GM18498 (cell line): ENCODE results near the gene OTUD3.
"Not testable (repeated sequence)": the region's sequence is repeated elsewhere in the genome, so short reads cannot be mapped to it uniquely, and the experiment has no call there.

Source experiments
- ATAC-seq: cut with Tn5 transposase; IDR thresholded peaks from one replicate; pipeline ENCODE4 v1.9.1; 2021; ENCODE audit warnings: mild to moderate bottlenecking, moderate library complexity; ENCODE audit not compliant: unreplicated experiment

The OTUD3 gene

GRCh38 chr1:19868575-19868974 lies 13.6 kb upstream of the OTUD3 start:
- ATAC-seq, result not testable (repeated sequence)

GRCh38 chr1:19869453-19869852 lies 12.7 kb upstream of the OTUD3 start:
- not testable (repeated sequence) for ATAC-seq

GRCh38 chr1:19869929-19870328 lies 12.3 kb upstream of the OTUD3 start:
- no peak for ATAC-seq

DNA sequence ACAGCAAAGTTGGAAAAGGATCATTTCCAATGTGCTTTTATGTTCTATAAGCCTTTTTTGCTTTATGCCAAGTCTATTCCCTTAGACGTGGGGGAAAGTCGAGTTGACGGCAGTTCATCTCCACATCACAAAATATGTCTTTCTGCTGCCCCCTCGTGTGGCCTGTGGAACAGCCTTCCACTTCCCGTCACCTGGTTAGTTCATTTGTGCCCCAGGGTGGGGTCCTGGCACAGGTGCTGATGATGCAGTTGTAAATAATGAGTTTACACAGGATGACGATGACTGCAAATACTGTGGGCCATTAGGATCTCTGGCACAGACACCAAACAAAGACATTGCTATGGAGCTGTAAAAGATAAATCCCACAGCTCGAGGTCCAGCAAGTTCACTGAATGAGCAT lies 10.0 kb upstream of the OTUD3 start:
- no peak for ATAC-seq

DNA sequence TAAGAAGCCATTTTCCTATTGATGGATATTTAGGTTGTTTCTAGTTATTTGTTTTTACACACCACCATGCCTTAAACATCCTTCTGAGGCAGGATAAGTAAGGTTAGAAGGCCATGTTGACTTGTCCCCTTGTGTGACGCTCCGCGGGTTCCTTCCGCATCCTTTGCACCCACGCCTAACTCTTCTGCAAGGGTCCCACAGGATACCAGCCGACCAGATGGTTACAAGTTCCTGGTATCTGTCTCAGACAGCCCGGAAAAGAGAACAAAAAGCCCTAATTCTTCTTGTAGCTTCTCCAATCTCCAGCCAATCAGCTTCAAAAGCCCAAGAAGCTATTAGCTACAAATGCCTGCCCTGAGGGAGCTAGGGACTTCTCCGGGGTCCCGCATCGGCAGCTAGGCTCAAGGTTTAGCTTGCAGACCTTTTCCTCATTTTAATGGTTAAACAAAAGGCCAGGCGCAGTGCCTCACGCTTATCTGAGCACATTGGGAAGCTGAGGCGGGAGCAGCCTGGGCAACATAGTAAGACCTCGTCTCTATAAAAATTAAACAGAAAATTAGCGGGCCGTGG lies 4.9 kb upstream of the OTUD3 start:
- no peak for ATAC-seq

- ATAC-seq, result no peak
Measured at GRCh38 chr1:19877821-19878636, 4.2 kb upstream of the OTUD3 start.

DNA sequence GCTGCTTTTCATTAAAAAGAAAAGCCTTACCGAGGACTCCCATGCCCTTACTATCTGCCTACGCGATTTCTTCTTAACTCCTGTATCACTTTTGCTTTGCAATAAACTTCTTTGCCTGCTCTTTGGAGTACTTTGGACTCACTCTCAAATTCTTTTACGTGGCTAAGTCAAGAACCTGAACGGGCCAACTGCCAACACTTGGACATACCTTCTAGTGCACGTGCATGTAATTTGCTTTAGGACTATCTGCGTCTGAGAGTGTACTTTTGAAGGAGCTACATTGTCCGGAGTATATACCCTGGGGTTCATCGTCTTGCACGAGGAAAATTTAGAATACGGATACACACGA lies 3.6 kb upstream of the OTUD3 start:
- no peak for ATAC-seq

- no peak for ATAC-seq
Measured at GRCh38 chr1:19879227-19879626, 3.0 kb upstream of the OTUD3 start.

DNA sequence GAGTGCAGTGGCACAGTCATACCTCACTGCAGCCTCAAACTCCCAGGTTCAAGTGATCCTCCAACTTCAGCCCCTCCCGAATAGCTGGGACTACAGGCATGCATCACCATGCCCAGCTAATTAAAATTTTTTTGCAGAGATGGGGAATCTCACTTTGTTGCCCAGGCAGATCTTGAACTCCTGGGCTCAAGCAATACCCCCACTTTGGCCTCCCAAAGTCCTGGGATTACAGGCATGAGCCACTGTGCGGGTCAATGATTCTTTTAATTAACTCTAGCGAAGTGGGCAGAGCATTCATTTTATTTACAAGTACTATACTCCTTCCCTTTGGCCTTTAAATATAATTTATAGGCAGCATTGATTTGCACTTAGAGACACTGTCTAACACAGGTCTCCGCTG lies 2.5 kb upstream of the OTUD3 start:
- ATAC-seq, result no peak

GRCh38 chr1:19880841-19881240 lies 1.4 kb upstream of the OTUD3 start:
- not testable (repeated sequence) for ATAC-seq

DNA sequence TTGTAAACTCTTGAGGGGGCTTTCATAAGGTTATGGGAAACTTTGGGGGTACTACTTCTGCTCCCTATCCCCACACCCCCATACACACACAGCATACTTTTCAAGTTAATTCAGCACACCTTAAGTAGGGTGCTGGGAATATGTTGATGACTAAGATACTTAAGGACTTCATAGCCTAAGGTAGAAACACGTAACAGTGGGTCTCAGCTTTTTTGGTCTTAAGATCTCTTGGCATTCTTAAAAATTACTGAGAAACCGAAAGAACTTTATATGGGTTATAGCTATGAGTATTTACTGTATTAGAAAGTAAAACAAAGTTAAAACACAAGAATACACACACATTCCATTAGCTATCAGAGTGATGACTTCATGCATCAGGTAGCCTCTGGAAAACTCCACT lies 2.1 kb downstream of the OTUD3 start:
- ATAC-seq, result no peak

DNA sequence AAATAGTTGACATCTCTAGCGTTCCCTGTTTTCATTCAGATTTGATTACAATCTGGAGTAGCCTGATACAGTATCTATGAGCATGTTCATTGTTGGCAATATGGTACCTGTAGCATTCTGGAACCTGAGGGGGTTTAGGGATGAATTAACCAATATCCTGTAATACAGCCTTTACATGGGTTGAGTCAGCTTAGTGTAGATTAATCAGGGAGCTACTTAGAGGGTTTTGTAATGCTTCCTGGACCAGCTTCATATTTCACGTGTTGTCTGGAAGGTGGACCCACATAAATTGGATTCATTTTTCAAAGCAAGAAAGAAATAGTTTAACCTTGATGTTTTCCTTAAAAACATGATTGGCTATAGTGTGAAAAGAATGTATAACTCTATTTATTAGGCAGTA lies 3.6 kb downstream of the OTUD3 start:
- ATAC-seq, result no peak

DNA sequence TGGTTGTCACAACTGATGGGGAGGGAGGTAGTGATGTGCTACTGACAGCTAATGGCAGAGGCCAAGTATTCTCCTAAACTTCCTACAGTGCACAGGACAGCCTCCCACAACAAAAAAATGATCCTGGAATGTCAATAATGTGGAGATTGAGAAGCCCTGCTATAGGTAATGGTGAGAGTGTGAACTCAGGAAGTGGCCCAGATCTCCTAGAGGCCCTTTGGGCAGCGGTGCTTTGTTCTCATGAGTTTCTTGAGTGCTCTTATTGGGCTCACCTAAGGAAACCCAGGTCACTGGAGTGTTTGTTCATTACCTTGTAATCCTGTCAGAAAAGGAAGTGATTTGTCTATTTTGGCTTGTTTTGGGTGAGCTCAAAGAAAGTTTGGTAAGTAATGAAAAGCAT lies 5.9 kb downstream of the OTUD3 start:
- no peak for ATAC-seq

GRCh38 chr1:19889656-19890055 lies 7.5 kb downstream of the OTUD3 start:
- no peak for ATAC-seq

- no peak for ATAC-seq
Measured at GRCh38 chr1:19892129-19892528, 9.9 kb downstream of the OTUD3 start.

- ATAC-seq, result no peak
Measured at GRCh38 chr1:19892628-19893168, 10.5 kb downstream of the OTUD3 start.

DNA sequence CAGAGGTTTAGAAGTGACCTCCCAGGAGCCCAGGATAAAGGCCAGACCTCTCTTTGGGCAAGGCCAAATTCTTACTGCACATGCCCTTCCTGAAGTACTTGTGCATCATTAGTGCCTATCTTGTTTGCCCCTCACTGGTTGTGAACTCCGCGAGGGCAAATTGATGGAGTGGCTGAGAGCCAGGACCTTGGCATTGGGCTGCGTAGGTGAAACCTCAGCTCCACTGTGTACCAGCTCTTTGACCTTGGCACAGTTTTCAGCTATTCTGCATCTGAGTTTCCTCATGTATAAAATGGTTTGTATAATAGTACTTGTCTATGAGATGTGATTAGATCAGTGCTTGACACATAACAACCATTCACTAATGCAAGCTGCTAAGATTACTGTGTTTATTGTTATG lies 11.5 kb downstream of the OTUD3 start:
- no peak for ATAC-seq

GRCh38 chr1:19894218-19894617 lies 12.0 kb downstream of the OTUD3 start:
- ATAC-seq, result no peak

DNA sequence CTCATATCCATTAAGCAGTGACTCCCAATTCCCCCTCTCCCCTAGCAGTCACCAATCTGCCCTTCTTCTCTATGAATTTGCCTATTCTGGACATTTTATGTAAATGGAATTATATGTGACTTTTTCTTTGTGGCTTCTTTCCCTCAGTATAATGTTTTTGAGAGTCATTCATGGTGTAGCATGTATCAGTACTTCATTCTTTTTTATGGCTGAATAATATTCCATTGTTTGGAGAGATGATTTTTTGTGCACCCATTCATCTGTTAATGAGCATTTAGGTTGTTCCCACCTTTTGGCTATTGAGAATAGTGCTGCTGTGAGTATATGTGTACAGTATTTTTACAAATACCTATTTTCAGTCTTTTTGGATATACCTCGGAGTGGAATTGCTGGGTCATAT lies 19.5 kb downstream of the OTUD3 start:
- ATAC-seq, result no peak

DNA sequence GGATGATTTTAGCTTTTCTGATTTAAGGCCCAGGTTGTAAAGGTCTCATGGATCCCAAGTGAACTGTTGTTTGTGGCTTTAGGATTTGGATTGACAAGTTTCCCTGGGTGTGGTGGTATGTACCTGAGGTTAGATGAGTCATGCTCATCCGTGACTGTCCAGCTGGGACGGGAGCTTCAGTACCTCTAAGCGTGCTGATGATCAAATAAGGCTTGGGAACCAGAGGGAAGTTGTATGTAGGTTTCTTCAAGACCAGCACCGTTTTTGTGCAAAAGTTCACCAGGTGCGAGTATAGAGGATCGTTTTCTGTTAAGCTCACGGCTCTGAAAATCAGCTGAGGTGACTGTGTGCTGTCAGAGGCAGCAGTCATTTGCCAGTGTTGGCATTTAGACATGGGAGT lies 21.4 kb downstream of the OTUD3 start:
- ATAC-seq, result no peak

DNA sequence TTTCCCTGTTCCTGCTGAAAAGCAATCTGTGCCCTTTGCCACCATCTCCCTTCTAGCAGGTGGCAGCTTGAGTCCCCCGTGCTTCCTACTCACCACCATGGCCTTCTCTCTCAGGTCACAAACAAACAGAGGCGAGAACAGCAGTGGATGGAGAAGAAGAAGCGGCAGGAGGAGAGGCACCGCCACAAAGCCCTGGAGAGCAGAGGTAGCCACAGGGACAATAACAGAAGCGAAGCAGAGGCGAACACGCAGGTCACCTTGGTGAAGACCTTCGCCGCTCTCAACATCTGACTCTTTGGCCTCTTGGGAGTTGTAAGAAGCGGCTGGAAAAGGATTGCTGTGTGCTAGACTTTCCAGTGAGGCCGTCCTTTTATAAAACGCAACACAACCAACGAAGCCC lies 25.3 kb downstream of the OTUD3 start:
- ATAC-seq, result no peak

GRCh38 chr1:19909392-19909791 lies 27.2 kb downstream of the OTUD3 start:
- no peak for ATAC-seq

DNA sequence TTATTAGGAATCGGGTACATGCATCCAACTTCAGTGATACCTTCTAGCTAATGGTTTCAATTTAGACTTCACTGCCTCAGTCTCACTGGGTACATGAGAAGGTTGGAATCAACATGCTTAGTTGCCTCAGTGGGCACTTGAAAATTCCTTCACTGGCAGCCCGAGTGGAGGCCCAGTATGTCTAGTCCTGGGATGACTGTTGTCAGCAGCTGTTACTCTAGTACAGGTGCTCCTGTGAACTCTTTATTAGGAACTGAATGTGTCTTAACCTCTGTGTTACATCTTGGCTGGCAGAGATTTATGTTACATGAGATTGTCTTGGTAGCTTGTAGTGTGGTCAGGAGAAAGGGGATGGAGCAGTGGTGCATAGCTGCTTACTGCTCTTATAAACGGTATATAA lies 27.8 kb downstream of the OTUD3 start:
- no peak for ATAC-seq
